Stimulated activated effector memory CD8-positive, alpha-beta T cell treated with anti-CD3 and anti-CD28 coated beads, Interleukin-12 subunit alpha, Interleukin-12 subunit beta, amount 100 ng/mL, for 72 hours (primary cell): ENCODE data around the gene DPP3.
A peak's percentile ranks its signal among the peaks of the same experiment; 100 is the strongest.
"Not testable (repeated sequence)": the region's sequence is repeated elsewhere in the genome, so short reads cannot be mapped to it uniquely, and the experiment has no call there.

Experiments used
- ATAC-seq: fragments of 150-1000 bp; cut with Tn5 transposase; 2 replicates; pipeline ENCODE4 v1.10.0; 2021
- DNase-seq, 2 donors: peaks; one replicate each; pipeline ENCODE4 v3.0.0; 2021 to 2022; ENCODE audit warnings: low spot score in 2 of 2
- H3K27ac Mint-ChIP-seq: one replicate; pipeline ENCODE4 v1.8.0; 2022; ENCODE audit warnings: mild to moderate bottlenecking, mixed read lengths
- H3K36me3 Mint-ChIP-seq: one replicate; pipeline ENCODE4 v1.8.0; 2022; ENCODE audit warnings: mild to moderate bottlenecking, mixed read lengths
- H3K4me1 Mint-ChIP-seq: one replicate; pipeline ENCODE4 v1.8.0; 2022; ENCODE audit warnings: mixed read lengths
- H3K4me3 Mint-ChIP-seq: one replicate; pipeline ENCODE4 v1.8.0; 2022; ENCODE audit warnings: mild to moderate bottlenecking, mixed read lengths
- H3K9me3 Mint-ChIP-seq: one replicate; pipeline ENCODE4 v1.8.0; 2022; ENCODE audit warnings: mixed read lengths

The DPP3 gene, protein sequence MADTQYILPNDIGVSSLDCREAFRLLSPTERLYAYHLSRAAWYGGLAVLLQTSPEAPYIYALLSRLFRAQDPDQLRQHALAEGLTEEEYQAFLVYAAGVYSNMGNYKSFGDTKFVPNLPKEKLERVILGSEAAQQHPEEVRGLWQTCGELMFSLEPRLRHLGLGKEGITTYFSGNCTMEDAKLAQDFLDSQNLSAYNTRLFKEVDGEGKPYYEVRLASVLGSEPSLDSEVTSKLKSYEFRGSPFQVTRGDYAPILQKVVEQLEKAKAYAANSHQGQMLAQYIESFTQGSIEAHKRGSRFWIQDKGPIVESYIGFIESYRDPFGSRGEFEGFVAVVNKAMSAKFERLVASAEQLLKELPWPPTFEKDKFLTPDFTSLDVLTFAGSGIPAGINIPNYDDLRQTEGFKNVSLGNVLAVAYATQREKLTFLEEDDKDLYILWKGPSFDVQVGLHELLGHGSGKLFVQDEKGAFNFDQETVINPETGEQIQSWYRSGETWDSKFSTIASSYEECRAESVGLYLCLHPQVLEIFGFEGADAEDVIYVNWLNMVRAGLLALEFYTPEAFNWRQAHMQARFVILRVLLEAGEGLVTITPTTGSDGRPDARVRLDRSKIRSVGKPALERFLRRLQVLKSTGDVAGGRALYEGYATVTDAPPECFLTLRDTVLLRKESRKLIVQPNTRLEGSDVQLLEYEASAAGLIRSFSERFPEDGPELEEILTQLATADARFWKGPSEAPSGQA

DNA sequence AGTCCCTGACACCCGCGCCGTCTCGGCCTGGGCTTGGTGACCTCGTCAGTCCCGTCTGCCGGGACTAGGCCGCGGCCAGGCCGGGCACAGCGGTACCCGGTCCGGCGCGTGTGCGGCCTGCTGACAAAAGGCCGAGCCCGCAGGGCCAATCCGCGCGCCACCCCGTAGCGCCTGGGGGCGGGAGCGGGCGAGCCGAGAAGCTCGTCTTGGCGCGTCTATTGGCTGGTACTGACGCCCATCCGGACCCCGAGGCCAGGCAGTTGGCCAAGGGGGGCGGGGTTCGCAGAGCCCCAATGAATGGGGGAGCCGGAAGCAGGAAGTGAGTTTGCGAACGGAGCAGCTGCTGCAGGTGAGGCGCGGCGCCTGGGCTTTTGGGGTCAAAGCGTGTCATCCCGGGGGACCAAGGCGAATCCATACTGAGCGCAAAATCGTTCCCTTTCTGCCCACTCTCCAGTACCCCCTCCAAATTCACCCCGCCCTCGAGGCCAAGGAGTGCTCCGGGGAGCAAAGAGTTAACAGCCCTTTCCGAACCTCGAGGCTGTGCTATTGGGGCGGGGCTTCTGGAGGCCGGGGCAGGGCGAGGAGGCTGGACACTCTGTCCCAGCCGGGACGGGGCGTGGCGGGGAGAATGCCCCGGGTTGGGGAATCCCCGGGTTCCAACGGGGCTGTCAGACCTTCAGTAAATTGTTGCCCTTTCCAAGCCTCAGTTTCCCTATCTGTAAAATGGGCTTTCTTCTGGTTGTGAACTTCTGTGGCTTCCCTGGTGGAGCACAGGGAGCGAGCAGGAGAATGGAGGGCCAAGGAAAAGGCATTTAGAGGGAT lies at the start of gene DPP3:
Gene DPP3, plus strand, starts transcription at position 318 of the 822 bp plus-strand sequence. CDS start 1,767 bp downstream, outside the sequence.
- H3K4me3 Mint-ChIP-seq = peak within 1 kb of the TSS; percentile 88
- H3K4me1 Mint-ChIP-seq = peaks cover 43% of the 10 kb centered on the region
- peak; percentile 90 to 97 for DNase-seq
- H3K9me3 Mint-ChIP-seq = no peaks in the 10 kb centered on the region
- ATAC-seq = peak; percentile 97
- H3K36me3 Mint-ChIP-seq = peaks cover 36% of the 10 kb centered on the region
- H3K27ac Mint-ChIP-seq = peak within 1 kb of the TSS; percentile 87

DNA sequence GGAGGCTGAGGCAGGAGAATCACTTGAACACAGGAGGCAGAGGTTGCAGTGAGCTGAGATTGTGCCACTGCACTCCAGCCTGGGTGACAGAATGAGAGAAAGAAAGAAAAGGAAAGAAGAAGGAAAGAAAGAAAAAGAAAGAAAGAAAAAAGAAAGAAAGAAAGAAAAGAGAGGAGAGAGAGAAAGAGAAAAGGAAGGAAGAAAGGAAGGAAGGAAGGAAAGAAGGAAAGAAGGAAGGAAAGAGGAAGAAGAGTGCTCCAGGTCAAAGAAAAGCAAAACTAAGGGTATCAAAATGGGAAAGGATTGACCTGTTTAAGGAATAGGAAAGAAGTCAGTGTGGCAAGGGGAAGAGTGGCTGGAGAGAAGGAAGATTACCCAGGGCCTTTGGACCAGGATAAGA lies 48.9 kb upstream of the DPP3 start:
- not testable (repeated sequence) for H3K9me3 Mint-ChIP-seq, DNase-seq, H3K4me3 Mint-ChIP-seq, H3K4me1 Mint-ChIP-seq, ATAC-seq, H3K27ac Mint-ChIP-seq
- H3K36me3 Mint-ChIP-seq = peaks cover 62% of the 10 kb centered on the region

DNA sequence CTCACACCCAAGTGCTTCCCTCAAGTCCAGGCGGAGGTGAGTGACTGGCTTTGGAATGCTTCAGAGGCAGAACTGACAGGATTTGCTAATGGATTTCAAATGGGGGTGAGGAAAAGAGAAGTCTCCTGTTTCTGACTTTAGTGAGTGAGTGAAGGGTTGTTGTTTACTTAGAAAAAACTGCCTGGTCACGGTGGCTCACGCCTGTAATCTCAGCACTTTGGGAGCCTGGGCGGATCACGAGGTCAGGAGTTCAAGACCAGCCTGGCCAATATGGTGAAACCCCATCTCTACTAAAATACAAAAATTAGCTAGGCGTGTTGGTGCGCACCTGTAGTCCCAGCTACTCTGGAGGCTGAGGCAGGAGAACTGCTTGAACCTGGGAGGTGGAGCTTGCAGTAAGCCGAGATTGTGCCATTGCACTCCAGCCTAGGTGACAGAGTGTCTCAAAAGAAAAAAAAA lies 48.3 kb upstream of the DPP3 start:
- H3K36me3 Mint-ChIP-seq = peaks cover 68% of the 10 kb centered on the region
- not testable (repeated sequence) for ATAC-seq, H3K27ac Mint-ChIP-seq, H3K9me3 Mint-ChIP-seq, H3K4me1 Mint-ChIP-seq, DNase-seq, H3K4me3 Mint-ChIP-seq

DNA sequence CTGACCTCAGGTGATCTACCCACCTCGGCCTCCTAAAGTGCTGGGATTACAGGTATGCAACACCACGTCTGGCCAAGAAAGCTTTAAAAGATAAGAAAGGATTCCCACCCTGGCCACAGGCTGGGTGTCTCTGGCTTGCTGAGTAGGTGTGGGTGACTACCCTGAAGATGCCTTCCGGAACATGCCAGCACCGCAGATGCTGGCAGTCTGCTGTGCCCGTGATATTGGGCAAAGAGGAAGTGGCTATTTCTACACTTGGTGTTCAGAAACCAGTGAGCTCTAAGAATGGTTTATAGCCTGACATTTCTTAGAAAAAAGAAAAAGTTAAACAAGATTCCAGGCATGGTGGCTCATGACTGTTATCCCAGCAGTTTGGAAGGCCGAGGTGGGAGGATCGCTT lies 47.6 kb upstream of the DPP3 start:
- H3K27ac Mint-ChIP-seq = peak overlapping the region; percentile 85
- no peaks in the 10 kb centered on the region for H3K9me3 Mint-ChIP-seq
- H3K36me3 Mint-ChIP-seq = peaks cover 68% of the 10 kb centered on the region
- ATAC-seq (no peak), DNase-seq (no peak)
- H3K4me3 Mint-ChIP-seq = no peak overlapping the region
- peaks cover 11% of the 10 kb centered on the region for H3K4me1 Mint-ChIP-seq

DNA sequence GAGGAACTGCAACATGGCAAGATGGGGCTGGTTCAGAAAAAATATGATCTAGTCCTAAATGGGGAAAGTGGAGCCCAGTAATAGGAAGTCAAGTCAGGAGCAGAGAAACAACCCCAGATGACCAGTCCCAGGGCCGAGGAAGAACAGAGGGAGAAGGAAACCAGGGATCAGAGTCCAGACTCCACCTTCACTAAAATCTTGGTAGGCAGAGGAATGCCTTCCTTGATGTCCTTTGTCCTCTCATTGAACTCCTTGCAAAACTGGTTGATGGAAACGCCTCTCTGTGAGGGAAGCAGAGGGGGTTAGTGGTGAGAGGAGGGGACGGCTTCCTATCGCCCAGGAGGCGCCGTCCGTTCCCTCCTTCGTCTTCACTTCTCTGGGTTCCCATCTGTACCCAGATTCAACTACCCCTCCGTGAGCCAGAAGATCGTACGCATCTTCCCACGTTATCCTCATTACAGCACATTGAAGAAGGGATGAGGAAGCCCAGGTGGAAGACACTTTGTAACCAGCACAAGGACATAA lies 42.2 kb upstream of the DPP3 start:
- ATAC-seq = no peak
- Mint-ChIP-seq H3K4me3 (peak overlapping the region; percentile 85), H3K4me1 (peaks cover 25% of the 10 kb centered on the region), H3K9me3 (peaks cover 2% of the 10 kb centered on the region), H3K27ac (peak overlapping the region; percentile 93), H3K36me3 (peaks cover 38% of the 10 kb centered on the region)
- DNase-seq = no peak

DNA sequence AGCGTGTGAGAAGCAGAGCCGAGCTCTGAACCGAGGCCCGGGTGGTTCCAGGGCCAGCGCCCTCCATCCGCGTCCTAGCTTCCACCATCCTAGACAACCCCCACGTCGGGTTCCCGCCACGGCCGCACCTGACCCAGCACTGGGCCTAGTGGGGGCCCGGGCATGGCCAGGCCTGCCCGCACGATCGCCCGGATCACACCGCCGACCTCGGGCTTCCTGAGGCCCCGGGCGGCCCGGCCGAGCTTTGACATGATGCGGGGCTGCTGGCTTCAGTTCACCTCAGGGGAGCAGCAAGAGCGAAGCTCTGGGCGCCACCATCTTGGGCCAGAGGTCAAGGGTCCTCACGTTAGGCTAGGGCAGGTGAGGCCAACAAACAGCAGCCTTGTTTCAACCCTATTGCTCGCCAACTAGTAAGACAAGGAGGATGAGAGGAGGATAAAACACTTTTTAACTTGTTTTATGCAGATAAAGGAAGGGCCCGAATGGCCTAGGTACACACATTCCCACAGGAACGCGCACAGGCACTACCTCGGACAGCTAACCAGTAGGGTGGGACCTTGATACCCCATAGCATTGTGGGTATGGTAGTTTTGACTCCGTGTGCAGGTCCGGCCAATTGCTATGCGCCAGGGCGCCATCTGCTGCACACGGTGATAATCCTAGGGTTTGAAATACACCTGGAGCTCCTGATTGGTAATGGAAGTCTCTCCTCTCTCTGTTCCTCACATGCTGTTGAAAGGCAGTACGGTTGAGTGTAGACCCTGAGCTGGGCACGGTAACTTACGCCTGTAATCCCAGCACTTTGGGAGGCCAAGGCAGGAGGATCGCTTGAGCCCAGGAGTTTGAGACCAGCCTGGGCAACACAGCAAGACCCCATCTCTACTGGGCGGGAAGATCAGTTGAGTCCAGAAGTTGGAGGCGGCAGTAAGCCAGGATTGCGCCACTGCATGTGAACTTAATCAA lies 41.4 kb upstream of the DPP3 start, which contains the start of gene MRPL11:
Gene MRPL11, minus strand, starts transcription at position 345 of the 963 bp plus-strand sequence. Its CDS starts 94 bp downstream, at position 251.
- peaks cover 31% of the 10 kb centered on the region for H3K36me3 Mint-ChIP-seq
- peaks cover 6% of the 10 kb centered on the region for H3K9me3 Mint-ChIP-seq
- H3K27ac Mint-ChIP-seq = peak within 1 kb of the TSS; percentile 93
- peak; percentile 82 to 91 for DNase-seq
- peaks cover 25% of the 10 kb centered on the region for H3K4me1 Mint-ChIP-seq
- peak; percentile 99 for ATAC-seq
- H3K4me3 Mint-ChIP-seq = peak within 1 kb of the TSS; percentile 85

DNA sequence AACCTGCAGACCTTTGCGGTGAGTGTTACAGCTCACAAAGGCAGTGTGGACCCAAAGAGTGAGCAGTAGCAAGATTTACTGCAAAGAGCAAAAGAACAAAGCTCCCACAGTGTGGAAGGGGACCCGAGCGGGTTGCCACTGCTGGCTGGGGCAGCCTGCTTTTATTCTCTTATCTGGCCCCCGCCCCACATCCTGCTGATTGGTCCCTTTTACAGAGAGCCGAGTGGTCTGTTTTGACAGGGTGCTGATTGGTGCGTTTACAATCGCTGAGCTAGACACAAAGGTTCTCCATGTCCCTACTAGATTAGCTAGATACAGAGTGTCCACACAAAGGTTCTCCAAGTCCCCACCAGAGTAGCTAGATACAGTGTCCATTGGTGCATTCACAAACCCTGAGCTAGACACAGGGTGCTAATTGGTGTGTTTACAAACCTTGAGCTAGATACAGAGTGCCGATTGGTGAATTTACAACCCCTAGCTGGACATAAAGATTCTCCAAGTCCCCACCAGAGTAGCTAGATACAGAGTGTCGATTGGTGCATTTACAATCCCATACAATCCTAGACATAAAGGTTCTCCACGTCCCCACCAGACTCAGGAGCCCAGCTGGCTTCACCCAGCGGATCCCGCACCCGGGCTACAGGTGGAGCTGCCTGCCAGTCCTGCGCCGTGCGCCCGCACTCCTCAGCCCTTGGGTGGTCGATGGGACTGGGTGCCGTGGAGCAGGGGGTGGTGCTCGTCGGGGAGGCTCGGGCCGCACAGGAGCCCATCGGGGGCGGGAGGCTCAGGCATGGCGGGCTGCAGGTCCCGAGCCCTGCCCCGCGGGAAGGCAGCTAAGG lies 39.9 kb upstream of the DPP3 start:
- H3K27ac Mint-ChIP-seq, DNase-seq, H3K9me3 Mint-ChIP-seq, H3K4me3 Mint-ChIP-seq, ATAC-seq: not testable (repeated sequence)
- Mint-ChIP-seq H3K4me1 (peaks cover 25% of the 10 kb centered on the region), H3K36me3 (peaks cover 16% of the 10 kb centered on the region)

DNA sequence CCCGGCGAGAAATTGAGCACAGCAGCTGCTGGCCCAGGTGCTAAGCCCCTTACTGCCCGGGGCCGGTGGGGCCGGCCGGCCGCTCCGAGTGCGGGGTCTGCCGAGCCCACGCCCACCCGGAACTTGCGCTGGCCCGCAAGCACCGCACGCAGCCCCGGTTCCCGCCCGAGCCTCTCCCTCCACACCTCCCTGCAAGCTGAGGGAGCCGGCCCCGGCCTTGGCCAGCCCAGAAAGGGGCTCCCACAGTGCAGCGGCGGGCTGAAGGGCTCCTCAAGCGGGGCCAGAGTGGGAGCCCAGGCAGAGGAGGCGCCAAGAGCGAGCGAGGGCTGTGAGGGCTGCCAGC lies 39.3 kb upstream of the DPP3 start:
- H3K4me3 Mint-ChIP-seq, ATAC-seq, H3K9me3 Mint-ChIP-seq, H3K36me3 Mint-ChIP-seq, H3K27ac Mint-ChIP-seq, DNase-seq: not testable (repeated sequence)
- peaks cover 25% of the 10 kb centered on the region for H3K4me1 Mint-ChIP-seq

DNA sequence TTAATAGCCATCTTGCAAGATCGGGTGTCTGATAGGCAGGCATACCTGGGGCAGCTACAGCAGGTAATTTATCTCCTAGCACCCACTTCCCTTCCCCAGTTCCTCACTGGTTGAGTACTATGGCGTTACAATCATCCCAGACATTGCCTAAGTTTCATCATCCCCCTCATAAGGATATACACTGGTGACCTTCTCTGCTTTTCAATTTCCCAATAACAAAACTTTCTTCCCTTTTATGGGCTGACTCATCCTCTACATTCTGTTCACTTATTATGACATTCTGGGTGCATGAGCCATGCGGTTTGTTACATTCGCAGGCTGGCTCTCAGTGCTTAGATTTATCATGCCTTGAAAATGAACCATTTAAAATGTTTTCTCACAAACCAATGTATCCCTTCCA lies 36.6 kb upstream of the DPP3 start:
- Mint-ChIP-seq H3K4me3 (no peak overlapping the region), H3K9me3 (peaks cover 6% of the 10 kb centered on the region), H3K36me3 (no peaks in the 10 kb centered on the region), H3K27ac (no peak overlapping the region), H3K4me1 (peaks cover 5% of the 10 kb centered on the region)
- DNase-seq (no peak), ATAC-seq (no peak)

DNA sequence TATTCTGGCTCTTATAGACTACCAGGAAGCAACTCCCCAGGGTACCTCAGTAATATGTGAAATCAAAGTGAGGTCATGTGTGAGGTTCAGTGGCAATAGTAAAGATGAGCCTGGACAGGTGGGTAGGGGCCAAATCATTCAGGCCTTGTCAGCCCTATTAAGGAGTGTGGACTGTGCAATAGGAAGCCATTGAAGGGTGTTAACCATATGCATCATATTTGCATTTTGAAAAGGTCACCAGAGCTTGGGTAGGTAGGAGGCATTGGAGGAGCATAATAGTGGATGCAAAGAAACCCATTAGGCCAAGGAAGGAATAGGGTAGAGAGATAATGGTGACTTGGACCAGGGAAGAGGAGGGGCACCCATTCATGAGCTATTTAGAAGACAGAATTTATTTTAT lies 33.2 kb upstream of the DPP3 start:
- no peak overlapping the region for H3K27ac Mint-ChIP-seq
- H3K9me3 Mint-ChIP-seq = peaks cover 6% of the 10 kb centered on the region
- H3K36me3 Mint-ChIP-seq = no peaks in the 10 kb centered on the region
- no peak for ATAC-seq
- H3K4me3 Mint-ChIP-seq = no peak overlapping the region
- no peak for DNase-seq
- no peaks in the 10 kb centered on the region for H3K4me1 Mint-ChIP-seq

DNA sequence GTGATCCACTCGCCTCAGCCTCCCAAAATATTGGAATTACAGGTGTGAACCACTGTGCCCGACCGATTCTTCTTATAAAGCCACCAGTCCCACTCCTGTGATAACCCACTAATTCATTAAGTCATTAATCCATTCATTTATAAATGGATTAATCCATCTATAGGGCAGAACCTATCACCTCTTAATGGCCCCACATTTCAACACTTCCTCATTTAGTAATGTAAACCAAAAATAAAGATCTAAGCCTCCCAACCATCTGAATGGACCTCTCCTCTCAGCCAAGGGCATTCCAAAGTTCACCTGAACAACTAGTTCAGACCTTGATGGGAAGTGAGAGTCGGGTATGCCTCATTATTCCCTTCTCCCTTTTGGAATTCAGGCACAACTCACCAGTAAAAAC lies 31.7 kb upstream of the DPP3 start:
- H3K4me3 Mint-ChIP-seq = no peak overlapping the region
- H3K4me1 Mint-ChIP-seq = no peaks in the 10 kb centered on the region
- H3K27ac Mint-ChIP-seq = no peak overlapping the region
- no peaks in the 10 kb centered on the region for H3K9me3 Mint-ChIP-seq
- ATAC-seq = no peak
- no peaks in the 10 kb centered on the region for H3K36me3 Mint-ChIP-seq
- no peak for DNase-seq

DNA sequence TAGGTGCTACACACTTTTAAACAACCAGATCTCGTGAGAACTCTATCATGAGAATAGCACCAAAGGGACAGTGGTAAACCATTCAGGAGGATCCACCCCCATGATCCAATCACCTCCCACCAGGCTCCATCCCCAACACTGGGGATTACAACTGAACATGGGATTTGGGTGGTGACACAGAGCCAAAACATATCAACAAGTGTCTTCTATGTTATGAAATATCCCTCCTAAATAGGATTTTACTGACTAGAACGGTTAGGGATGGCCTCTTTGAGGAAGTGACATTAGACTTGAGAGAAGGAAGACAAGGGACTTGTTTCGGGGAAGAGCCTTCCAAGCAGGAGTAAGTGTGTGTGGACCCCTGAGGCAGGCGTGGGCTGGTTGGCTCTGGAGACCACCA lies 29.7 kb upstream of the DPP3 start:
- DNase-seq (no peak), ATAC-seq (no peak)
- Mint-ChIP-seq H3K27ac (no peak overlapping the region), H3K4me1 (peaks cover 19% of the 10 kb centered on the region), H3K9me3 (no peaks in the 10 kb centered on the region), H3K36me3 (no peaks in the 10 kb centered on the region), H3K4me3 (no peak overlapping the region)

DNA sequence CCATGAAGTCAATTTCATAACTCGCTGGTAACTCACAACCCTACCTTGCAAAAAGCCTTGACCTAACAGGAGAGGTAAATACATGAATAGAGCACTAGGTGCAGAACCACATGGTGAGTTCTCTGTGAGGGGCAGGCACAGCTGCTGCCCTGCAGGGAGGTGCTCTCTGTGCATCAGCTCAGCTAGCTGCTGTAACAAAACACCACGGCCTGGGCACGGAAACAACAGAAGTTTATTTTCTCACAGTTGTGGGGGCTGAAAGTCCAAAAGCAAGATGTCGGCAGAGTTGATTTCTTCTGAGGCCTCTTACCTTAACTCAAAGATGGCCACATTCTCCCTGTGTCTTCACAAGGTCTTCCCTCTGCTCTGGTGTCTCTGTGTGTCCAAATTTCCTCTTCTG lies 28.6 kb upstream of the DPP3 start:
- Mint-ChIP-seq H3K36me3 (no peaks in the 10 kb centered on the region), H3K4me3 (no peak overlapping the region), H3K9me3 (no peaks in the 10 kb centered on the region), H3K27ac (no peak overlapping the region), H3K4me1 (peaks cover 19% of the 10 kb centered on the region)
- no peak for ATAC-seq
- no peak for DNase-seq
